ENCODE data around the gene CBFA2T3.
A peak's percentile ranks its signal among the peaks of the same experiment; 100 is the strongest.

The CBFA2T3 gene

GRCh38 chr16:88869673-88869980 is 107.4 kb downstream of the CBFA2T3 start:
- no peak for DNase-seq
- TF ChIP-seq POLR2A (IDR thresholded peaks at IDR 0.05; ENCODE audit: low read length): no peak
- TF ChIP-seq GATA1 (IDR thresholded peaks at IDR 0.05; ENCODE audit: low read depth, low read length): no peak

GRCh38 chr16:88868974-88869672 is 107.9 kb downstream of the CBFA2T3 start:
- no peak for DNase-seq
- TF ChIP-seq POLR2A (IDR thresholded peaks at IDR 0.05; ENCODE audit: low read length) (no peak), GATA1 (IDR thresholded peaks at IDR 0.05; ENCODE audit: low read depth, low read length) (no peak)

GRCh38 chr16:88867581-88868246 is 109.3 kb downstream of the CBFA2T3 start:
- TF ChIP-seq GATA1 (IDR thresholded peaks at IDR 0.05; ENCODE audit: low read depth, low read length) (no peak), POLR2A (IDR thresholded peaks at IDR 0.05; ENCODE audit: low read length) (no peak)

GRCh38 chr16:88866151-88866920 is 110.7 kb downstream of the CBFA2T3 start, which contains the start of gene PABPN1L:
PABPN1L (minus strand) TSS chr16:88866660; CDS start chr16:88866606, 54 bp downstream.
- no peak for TF ChIP-seq POLR2A (IDR thresholded peaks at IDR 0.05; ENCODE audit: low read length)
- no peak for TF ChIP-seq GATA1 (IDR thresholded peaks at IDR 0.05; ENCODE audit: low read depth, low read length)
- no peak for DNase-seq

More at GRCh38 chr16:88867581-88868246, 109.3 kb downstream of the CBFA2T3 start:
- DNase-seq: no peak

GRCh38 chr16:88865742-88866141 is 111.3 kb downstream of the CBFA2T3 start:
- TF ChIP-seq GATA1 (IDR thresholded peaks at IDR 0.05; ENCODE audit: low read depth, low read length): no peak
- no peak for TF ChIP-seq POLR2A (IDR thresholded peaks at IDR 0.05; ENCODE audit: low read length)
- no peak for DNase-seq

- no peak for TF ChIP-seq POLR2A (IDR thresholded peaks at IDR 0.05; ENCODE audit: low read length)
- no peak for TF ChIP-seq GATA1 (IDR thresholded peaks at IDR 0.05; ENCODE audit: low read depth, low read length)
- no peak for DNase-seq
Observed at GRCh38 chr16:88865310-88865709, 111.7 kb downstream of the CBFA2T3 start.

- no peak for DNase-seq
- no peak for TF ChIP-seq GATA1 (IDR thresholded peaks at IDR 0.05; ENCODE audit: low read depth, low read length)
- TF ChIP-seq POLR2A (IDR thresholded peaks at IDR 0.05; ENCODE audit: low read length): no peak
Observed at GRCh38 chr16:88864521-88864920, 112.5 kb downstream of the CBFA2T3 start.

- TF ChIP-seq POLR2A (IDR thresholded peaks at IDR 0.05; ENCODE audit: low read length): no peak
- TF ChIP-seq GATA1 (IDR thresholded peaks at IDR 0.05; ENCODE audit: low read depth, low read length): no peak
- no peak for DNase-seq
Observed at GRCh38 chr16:88864099-88864498, 112.9 kb downstream of the CBFA2T3 start.

- no peak for TF ChIP-seq POLR2A (IDR thresholded peaks at IDR 0.05; ENCODE audit: low read length)
- TF ChIP-seq GATA1 (IDR thresholded peaks at IDR 0.05; ENCODE audit: low read depth, low read length): no peak
Observed at GRCh38 chr16:88863426-88863825, 113.6 kb downstream of the CBFA2T3 start.

GRCh38 chr16:88862968-88863367 is 114.0 kb downstream of the CBFA2T3 start:
- no peak for DNase-seq
- TF ChIP-seq GATA1 (IDR thresholded peaks at IDR 0.05; ENCODE audit: low read depth, low read length) (no peak), POLR2A (IDR thresholded peaks at IDR 0.05; ENCODE audit: low read length) (no peak)

More at GRCh38 chr16:88863426-88863825, 113.6 kb downstream of the CBFA2T3 start:
- no peak for DNase-seq

GRCh38 chr16:88861359-88861758 is 115.6 kb downstream of the CBFA2T3 start:
- no peak for TF ChIP-seq POLR2A (IDR thresholded peaks at IDR 0.05; ENCODE audit: low read length)
- TF ChIP-seq GATA1 (IDR thresholded peaks at IDR 0.05; ENCODE audit: low read depth, low read length): no peak
- no peak for DNase-seq

- TF ChIP-seq POLR2A (IDR thresholded peaks at IDR 0.05; ENCODE audit: low read length): no peak
- no peak for TF ChIP-seq GATA1 (IDR thresholded peaks at IDR 0.05; ENCODE audit: low read depth, low read length)
- no peak for DNase-seq
Observed at GRCh38 chr16:88859381-88860091, 117.5 kb downstream of the CBFA2T3 start.

- DNase-seq: peak; percentile 82 to 85
- TF ChIP-seq GATA1 (IDR thresholded peaks at IDR 0.05; ENCODE audit: low read depth, low read length) (no peak), POLR2A (IDR thresholded peaks at IDR 0.05; ENCODE audit: low read length) (no peak)
Observed at GRCh38 chr16:88857728-88858339, 119.2 kb downstream of the CBFA2T3 start.

Measured in erythroblast (primary cell).